Activated CD4-positive, alpha-beta memory T cell treated with anti-CD3 and anti-CD28 coated beads, Interleukin-2, amount 10 ng/mL, durations not matched to agents 7 days and 5 days (primary cell): ENCODE data around the gene RASGRP4. TPM values are rescaled to one million over a fixed set of nuclear protein-coding genes. Genes with fewer than 3 reads are reported as not detected.

Source experiments
- CTCF ChIA-PET: fragments of 350-600 bp; sonication (Branson Sonifier 250); formaldehyde crosslinking; loops from one replicate; lab custom pipeline; 2021; ENCODE audit warnings: antibody characterized with exemption, inconsistent platforms; lab: Charles Lee
- POLR2A ChIA-PET: fragments of 350-600 bp; sonication (Branson Sonifier 250); formaldehyde crosslinking; loops from one replicate; lab custom pipeline; 2021; ENCODE audit warnings: antibody characterized with exemption; lab: Charles Lee
- DNase-seq: peaks from one replicate; pipeline ENCODE4 v3.0.0-alpha.2; 2020
- H3K27ac Mint-ChIP-seq: one replicate; pipeline ENCODE4 v1.8.0; 2021; ENCODE audit warnings: mild to moderate bottlenecking, mixed read lengths
- H3K27me3 Mint-ChIP-seq: one replicate; pipeline ENCODE4 v1.8.0; 2021; ENCODE audit warnings: mixed read lengths
- H3K36me3 Mint-ChIP-seq: one replicate; pipeline ENCODE4 v1.8.0; 2021; ENCODE audit warnings: low read depth, mixed read lengths
- H3K4me1 Mint-ChIP-seq: one replicate; pipeline ENCODE4 v1.8.0; 2021; ENCODE audit warnings: mixed read lengths
- H3K4me3 Mint-ChIP-seq: one replicate; pipeline ENCODE4 v1.8.0; 2021; ENCODE audit warnings: mild to moderate bottlenecking, mixed read lengths
- H3K9me3 Mint-ChIP-seq: one replicate; pipeline ENCODE4 v1.8.0; 2021; ENCODE audit warnings: mixed read lengths
- total RNA-seq, 2 experiments: library from RNA; stranded (reverse); gene quantifications; one replicate each; pipeline ENCODE4 v1.2.3, GENCODE V29; 2021

RASGRP4 gene
- total RNA-seq, 2 experiments from 2014 or later = 19.5 to 20.0 TPM

DNA sequence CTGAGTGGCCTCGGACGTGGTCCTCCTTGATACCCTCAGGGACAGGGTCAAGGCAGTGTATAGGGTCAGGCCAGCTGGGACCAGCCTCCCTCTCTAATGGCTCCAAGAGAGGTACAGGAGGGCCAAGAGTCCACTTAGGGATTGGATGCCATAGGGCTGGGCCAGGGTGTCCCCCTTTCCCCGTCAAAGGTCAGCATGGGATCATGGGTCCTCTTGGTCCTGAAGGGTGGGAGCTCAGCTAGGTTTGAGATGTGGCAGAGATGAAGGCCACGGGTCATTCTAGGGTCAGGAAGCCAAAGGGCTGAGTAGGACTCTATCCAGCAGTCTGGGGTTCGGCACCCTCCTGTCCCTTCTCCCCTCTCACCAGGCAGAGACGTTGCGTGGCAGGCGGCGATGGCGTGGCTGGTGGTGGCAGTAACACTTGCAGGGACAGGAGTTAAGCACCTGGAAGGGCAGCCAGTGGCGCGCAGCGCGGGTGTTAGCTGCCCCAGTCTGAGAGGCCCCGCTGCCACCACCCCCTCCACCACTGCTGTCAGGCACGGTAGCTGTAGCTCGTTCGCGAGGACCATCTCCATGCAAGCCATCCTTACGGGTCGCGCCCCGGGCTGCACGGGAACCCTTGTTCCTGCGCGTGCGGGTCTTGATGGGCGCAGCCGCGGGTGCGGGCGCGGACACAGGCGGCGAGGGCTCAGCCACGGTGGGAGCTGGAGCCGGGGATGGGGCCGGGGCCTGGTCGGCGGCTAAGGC, 40.8 kb downstream of the RASGRP4 start:
- no peak for DNase-seq
- Mint-ChIP-seq H3K4me3 (no peak overlapping the region), H3K4me1 (peaks cover 31% of the 10 kb centered on the region), H3K9me3 (no peaks in the 10 kb centered on the region), H3K27ac (no peak overlapping the region), H3K36me3 (peaks cover 43% of the 10 kb centered on the region), H3K27me3 (peaks cover 19% of the 10 kb centered on the region)
- POLR2A ChIA-PET = interaction anchor here (2.8 to 3.0 kb wide), 2 partner anchors 10 kb away, joined by 16 to 17 read pairs; partner anchors contain the start of gene PSMD8
- CTCF ChIA-PET = interaction anchor here (1.1 to 2.2 kb wide), 2 partner anchors 9 to 141 kb away, joined by 3 to 6 read pairs; no protein-coding TSS in a partner anchor

DNA sequence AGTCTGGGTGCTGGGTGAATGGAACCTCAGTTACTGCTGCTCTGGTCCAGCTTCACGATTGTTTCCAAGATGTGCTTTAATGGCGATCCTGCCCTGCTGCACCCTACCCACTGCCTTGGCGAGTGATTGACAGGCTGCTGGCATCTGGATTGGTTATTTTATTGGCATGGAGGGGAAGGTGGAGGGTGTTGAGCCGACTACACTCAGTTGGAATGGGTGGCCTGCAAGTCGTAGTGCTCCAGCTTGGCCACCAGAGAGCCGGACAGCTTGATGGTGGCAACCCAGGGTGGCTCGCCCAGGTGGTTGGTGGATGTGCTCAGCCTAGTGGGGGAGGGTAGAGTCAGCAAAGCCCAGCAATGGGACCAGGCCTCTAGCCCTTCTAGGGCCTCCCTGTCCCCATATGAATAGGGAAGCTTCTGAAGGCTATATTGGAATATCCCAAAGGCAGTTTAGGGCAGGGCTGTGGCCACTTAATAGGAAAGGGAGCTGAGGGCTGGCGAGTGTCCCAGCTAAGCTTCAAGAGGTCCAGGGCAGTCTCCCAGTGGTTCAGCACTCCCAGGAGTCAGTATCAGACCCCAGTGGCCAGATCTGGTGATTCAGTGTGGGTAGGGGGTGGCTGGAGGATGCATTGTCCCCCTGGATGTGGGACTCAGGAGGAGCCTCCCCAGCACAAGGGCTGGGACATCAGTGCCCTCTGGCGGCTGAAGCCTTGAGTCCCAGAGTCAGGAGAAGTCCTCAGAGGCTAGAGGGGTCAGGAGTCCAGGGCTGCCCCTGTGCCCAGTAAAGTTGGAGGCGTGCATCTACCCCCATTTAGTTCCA, 41.6 kb downstream of the RASGRP4 start:
- no peak for DNase-seq
- peaks cover 49% of the 10 kb centered on the region for H3K36me3 Mint-ChIP-seq
- H3K27me3 Mint-ChIP-seq = peaks cover 14% of the 10 kb centered on the region
- peaks cover 27% of the 10 kb centered on the region for H3K4me1 Mint-ChIP-seq
- CTCF ChIA-PET = interaction anchor here (0.9 to 2.2 kb wide), 4 partner anchors 8 to 141 kb away, joined by 3 to 6 read pairs (median 4); partner anchors contain the start of genes FAM98C and PSMD8
- POLR2A ChIA-PET = interaction anchor here (2.8 to 3.0 kb wide), 2 partner anchors 9 to 11 kb away, joined by 16 to 17 read pairs; partner anchors contain the start of gene PSMD8
- no peak overlapping the region for H3K27ac Mint-ChIP-seq
- no peaks in the 10 kb centered on the region for H3K9me3 Mint-ChIP-seq
- no peak overlapping the region for H3K4me3 Mint-ChIP-seq

DNA sequence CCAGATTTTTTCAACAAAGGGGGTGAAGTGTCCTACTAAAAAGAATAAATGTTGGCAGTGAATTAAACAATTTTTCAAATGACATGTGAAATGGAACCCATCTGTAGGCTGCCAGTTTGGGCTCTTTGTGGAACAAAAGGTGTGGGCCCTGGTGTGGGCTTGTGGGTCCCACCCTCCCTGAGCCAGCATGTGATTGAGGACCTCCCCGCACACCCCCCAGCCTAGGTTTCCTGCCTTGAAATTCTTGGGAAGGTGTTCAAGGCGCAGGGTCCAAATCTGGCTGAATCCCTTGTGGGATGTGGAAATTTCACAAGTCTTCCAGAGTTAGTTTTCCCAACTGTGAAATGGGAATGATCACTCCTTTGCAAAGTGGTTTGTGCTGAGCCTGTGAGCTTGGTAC, 42.3 kb downstream of the RASGRP4 start:
- H3K36me3 Mint-ChIP-seq = peaks cover 54% of the 10 kb centered on the region
- H3K4me1 Mint-ChIP-seq = peaks cover 23% of the 10 kb centered on the region
- no peaks in the 10 kb centered on the region for H3K9me3 Mint-ChIP-seq
- POLR2A ChIA-PET = interaction anchor here (2.8 to 3.0 kb wide), 2 partner anchors 8 to 12 kb away, joined by 16 to 17 read pairs; partner anchors contain the start of gene PSMD8
- CTCF ChIA-PET = interaction anchor here (0.9 to 2.2 kb wide), 3 partner anchors 10 to 140 kb away, joined by 3 to 6 read pairs (median 4); partner anchors contain the start of genes FAM98C and PSMD8
- no peak for DNase-seq
- H3K27ac Mint-ChIP-seq = no peak overlapping the region
- no peak overlapping the region for H3K4me3 Mint-ChIP-seq
- peaks cover 9% of the 10 kb centered on the region for H3K27me3 Mint-ChIP-seq

DNA sequence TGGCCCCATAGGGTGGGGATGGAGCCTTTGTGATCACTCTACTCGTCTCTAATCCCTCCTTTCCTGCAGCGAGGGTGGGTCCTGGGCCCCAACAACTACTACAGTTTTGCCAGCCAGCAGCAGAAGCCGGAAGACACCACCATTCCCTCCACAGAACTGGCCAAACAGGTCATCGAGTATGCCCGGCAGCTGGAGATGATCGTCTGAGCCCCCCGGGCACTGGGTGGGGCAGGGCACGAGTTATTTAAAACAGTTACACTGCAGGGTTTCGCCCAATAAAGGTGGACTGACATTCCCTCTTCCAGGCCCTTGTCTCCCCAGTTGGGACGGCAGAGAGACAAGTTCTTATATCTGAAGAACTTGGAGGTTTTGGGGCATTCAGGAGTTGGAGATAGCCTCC, 42.8 kb downstream of the RASGRP4 start:
- no peak overlapping the region for H3K27ac Mint-ChIP-seq
- no peak for DNase-seq
- ChIA-PET CTCF (interaction anchor here (0.5 kb wide), 1 partner anchor 140 kb away, joined by 4 read pairs; no protein-coding TSS in a partner anchor), POLR2A (no interaction called here)
- no peak overlapping the region for H3K4me3 Mint-ChIP-seq
- H3K36me3 Mint-ChIP-seq = peaks cover 54% of the 10 kb centered on the region
- H3K9me3 Mint-ChIP-seq = no peaks in the 10 kb centered on the region
- peaks cover 8% of the 10 kb centered on the region for H3K27me3 Mint-ChIP-seq
- H3K4me1 Mint-ChIP-seq = peaks cover 21% of the 10 kb centered on the region

DNA sequence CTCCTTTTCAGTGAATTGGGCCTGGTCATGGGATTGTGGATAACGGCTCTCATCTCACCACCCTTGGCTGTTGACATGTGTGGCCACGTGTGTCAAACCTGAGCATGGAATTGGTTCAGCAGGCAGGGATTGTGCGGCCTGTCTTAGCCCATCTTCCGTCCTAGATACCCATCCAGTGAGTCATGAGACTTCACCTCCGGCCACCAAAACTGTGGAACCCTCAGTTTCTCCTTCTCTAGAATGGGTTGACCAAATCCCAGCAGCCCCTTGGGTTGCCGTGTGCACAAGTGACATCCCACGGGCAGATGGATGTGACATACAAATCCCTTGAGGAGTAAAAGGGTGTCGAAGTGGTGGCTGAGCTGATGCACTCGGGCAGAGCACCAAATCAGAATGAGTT, 44.9 kb downstream of the RASGRP4 start:
- H3K36me3 Mint-ChIP-seq = peaks cover 56% of the 10 kb centered on the region
- H3K4me3 Mint-ChIP-seq = no peak overlapping the region
- H3K4me1 Mint-ChIP-seq = peaks cover 16% of the 10 kb centered on the region
- CTCF ChIA-PET = no interaction called here
- DNase-seq = no peak
- POLR2A ChIA-PET = no interaction called here
- no peak overlapping the region for H3K27ac Mint-ChIP-seq
- H3K9me3 Mint-ChIP-seq = no peaks in the 10 kb centered on the region
- no peaks in the 10 kb centered on the region for H3K27me3 Mint-ChIP-seq

DNA sequence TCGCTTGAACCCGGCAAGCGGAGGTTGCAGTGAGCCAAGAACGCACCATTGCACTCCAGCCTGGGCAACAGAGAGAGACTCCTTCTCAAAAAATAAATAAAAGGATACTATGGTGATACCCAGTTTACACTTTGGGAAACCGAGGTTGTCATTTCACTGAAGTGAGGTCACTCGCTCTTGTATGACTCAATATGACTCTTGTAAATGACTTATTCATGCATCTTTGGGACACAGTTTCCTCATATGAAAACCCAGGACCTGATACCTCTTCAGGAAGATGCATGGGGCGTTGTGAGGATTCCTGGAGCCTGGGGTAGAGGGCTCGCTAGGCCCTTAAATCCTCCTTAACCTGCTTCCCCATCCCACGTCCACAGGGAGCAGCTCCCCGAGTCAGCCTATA, 47.2 kb downstream of the RASGRP4 start:
- POLR2A ChIA-PET = no interaction called here

DNA sequence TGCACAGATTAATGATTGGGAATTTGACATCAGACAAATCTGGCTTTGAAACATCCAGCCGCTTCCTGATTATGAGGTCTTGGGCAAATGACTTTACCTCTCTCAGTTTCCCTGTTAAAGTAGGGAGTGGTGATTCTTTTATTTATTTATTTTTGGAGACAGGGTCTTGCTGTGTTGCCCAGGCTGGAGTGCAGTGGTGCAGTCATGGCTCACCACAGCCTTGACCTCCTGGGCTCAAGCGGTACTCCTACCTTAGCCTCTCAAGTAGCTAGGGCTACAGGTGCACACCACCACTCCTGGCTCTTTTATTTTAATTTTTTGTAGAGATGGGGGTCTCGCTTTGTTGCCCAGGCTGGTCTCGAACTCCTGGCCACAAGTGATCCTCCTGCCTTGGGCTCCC, 49.0 kb downstream of the RASGRP4 start:
- Mint-ChIP-seq H3K27ac (peak overlapping the region; percentile 3), H3K4me3 (peak overlapping the region; percentile 97), H3K4me1 (peaks cover 30% of the 10 kb centered on the region), H3K27me3 (no peaks in the 10 kb centered on the region), H3K36me3 (peaks cover 45% of the 10 kb centered on the region), H3K9me3 (no peaks in the 10 kb centered on the region)
- ChIA-PET POLR2A (no interaction called here), CTCF (interaction anchor here (1.2 kb wide), 1 partner anchor 142 kb away, joined by 5 read pairs; no protein-coding TSS in a partner anchor)
- no peak for DNase-seq

More for the DNA sequence above, 47.2 kb downstream of the RASGRP4 start:
- no peaks in the 10 kb centered on the region for H3K27me3 Mint-ChIP-seq
- H3K36me3 Mint-ChIP-seq = peaks cover 57% of the 10 kb centered on the region
- DNase-seq = no peak
- CTCF ChIA-PET = no interaction called here
- H3K4me1 Mint-ChIP-seq = peaks cover 30% of the 10 kb centered on the region
- no peak overlapping the region for H3K4me3 Mint-ChIP-seq
- H3K27ac Mint-ChIP-seq = no peak overlapping the region
- H3K9me3 Mint-ChIP-seq = no peaks in the 10 kb centered on the region

DNA sequence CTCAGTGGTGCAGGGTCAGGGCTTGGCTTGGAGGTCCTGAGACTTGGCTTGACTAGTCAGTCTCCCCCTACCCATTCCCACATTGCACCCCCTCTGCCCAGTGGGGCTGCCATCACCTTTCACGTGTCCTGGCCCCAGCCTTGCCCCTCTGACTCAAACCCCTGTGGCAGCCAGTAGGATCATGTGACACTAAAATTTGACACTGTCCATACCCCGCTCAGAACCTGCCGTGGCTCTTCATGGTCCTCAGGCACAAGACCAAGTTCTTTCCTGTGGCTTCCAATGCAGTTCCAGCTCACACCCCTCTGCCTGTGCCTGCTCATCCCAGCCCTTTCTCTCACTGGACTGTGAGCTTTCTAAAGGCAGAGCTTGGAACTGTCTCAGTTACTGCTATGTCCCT, 49.4 kb downstream of the RASGRP4 start:
- Mint-ChIP-seq H3K4me1 (peaks cover 30% of the 10 kb centered on the region), H3K27me3 (peaks cover 4% of the 10 kb centered on the region), H3K4me3 (peak overlapping the region; percentile 97), H3K27ac (peak overlapping the region; percentile 3), H3K9me3 (no peaks in the 10 kb centered on the region), H3K36me3 (peaks cover 40% of the 10 kb centered on the region)
- ChIA-PET POLR2A (interaction anchor here (1.1 to 2.9 kb wide), 4 partner anchors 8 to 40 kb away, joined by 3 to 16 read pairs (median 6); partner anchors contain the start of gene GGN), CTCF (interaction anchor here (1.2 kb wide), 1 partner anchor 8 kb away, joined by 3 read pairs; no protein-coding TSS in a partner anchor)
- no peak for DNase-seq

DNA sequence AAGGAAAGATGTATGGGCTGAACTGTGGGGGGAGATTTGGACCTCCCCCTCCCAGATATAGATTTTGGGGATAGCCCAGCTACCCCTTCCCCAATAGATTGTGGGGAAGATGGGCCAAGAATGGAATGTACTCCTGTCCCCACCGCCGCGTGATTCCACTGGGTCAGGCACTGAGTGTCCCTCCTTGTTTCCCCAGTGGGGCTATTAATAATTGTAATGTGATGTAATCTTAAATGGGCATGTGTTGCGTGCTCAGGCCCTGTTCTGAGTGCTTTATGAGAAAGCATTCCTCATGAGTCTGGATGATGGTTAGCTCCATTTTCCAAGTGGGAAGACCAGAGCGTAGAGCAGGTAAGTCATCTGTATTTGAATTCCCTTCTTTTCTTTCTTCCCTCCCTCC, 50.3 kb downstream of the RASGRP4 start:
- Mint-ChIP-seq H3K4me3 (peak overlapping the region; percentile 97), H3K36me3 (peaks cover 32% of the 10 kb centered on the region), H3K4me1 (peaks cover 30% of the 10 kb centered on the region), H3K9me3 (no peaks in the 10 kb centered on the region), H3K27ac (peak overlapping the region; percentile 92), H3K27me3 (peaks cover 4% of the 10 kb centered on the region)
- CTCF ChIA-PET = interaction anchor here (0.6 to 3.2 kb wide), 4 partner anchors 9 to 555 kb away, joined by 3 to 32 read pairs (median 4); partner anchors contain the start of genes FAM98C, MRPS12 and SARS2
- no peak for DNase-seq
- POLR2A ChIA-PET = interaction anchor here (1.1 to 2.9 kb wide), 4 partner anchors 9 to 40 kb away, joined by 3 to 16 read pairs (median 6); partner anchors contain the start of gene GGN

DNA sequence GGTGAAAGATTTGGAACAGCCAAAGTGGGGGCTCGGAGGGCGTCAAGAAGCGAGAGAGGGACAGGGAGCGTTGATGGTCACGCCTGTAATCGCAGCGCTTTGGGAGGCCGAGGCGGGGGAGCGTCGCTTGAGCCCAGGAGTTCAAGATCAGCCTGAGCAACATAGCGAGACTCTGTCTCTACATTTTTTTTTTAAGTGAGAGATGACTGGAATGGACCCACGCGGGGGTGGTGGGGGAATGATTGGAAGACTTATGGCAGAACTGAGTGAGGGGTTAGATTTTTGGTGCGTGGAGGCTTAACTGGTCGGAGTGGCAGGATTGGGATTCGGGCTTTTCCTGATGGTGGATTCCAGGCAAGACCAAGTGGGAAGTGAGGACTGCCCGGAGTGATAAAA, 50.9 kb downstream of the RASGRP4 start:
- peak overlapping the region; percentile 92 for H3K27ac Mint-ChIP-seq
- H3K9me3 Mint-ChIP-seq = no peaks in the 10 kb centered on the region
- ChIA-PET POLR2A (interaction anchor here (1.0 to 2.9 kb wide), 16 partner anchors 10 to 555 kb away, joined by 3 to 31 read pairs (median 8); partner anchors contain the start of genes CATSPERG, ECH1, FAM98C and GGN), CTCF (interaction anchor here (1.3 to 3.2 kb wide), 4 partner anchors 13 to 233 kb away, joined by 3 to 45 read pairs (median 26); partner anchors contain the start of genes CATSPERG, FAM98C, GGN and SPRED3)
- DNase-seq = no peak
- peaks cover 30% of the 10 kb centered on the region for H3K4me1 Mint-ChIP-seq
- H3K4me3 Mint-ChIP-seq = peak overlapping the region; percentile 97
- H3K27me3 Mint-ChIP-seq = peaks cover 9% of the 10 kb centered on the region
- H3K36me3 Mint-ChIP-seq = peaks cover 28% of the 10 kb centered on the region

DNA sequence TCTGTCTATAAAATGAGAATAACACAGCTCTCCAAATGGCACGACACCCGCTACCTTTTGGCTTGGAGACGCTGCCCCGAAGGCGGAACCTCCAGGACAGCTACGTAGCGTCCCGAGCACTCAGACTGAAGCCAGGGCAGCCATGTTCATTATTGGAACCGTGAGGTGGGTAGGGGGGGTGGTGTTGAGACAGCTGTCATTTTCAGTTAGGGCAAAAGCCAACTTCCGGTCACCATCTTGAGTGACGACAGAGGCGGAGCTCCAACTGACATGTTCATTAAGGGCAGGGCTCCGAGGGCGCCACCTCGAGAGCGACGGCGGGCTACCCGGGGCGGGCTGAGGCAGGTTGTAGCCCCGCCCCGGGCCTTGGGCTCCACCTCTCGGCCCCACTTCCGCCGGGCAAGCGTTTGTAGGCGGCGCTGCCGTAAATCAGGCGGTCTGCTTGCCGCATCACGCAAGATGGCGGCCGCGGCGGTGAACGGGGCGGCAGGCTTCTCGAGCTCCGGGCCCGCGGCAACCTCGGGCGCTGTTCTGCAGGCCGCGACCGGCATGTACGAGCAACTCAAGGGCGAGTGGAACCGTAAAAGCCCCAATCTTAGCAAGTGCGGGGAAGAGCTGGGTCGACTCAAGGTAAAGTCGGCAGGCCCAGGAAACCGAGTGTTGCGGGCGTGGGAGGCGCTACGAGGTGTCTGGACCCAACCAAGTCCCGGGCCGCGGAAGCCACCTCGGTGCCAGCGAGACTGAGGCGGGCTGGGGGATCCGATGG, 51.5 kb downstream of the RASGRP4 start, which contains the start of gene PSMD8:
Gene PSMD8 (plus strand): TSS at position 240 of the 766 bp plus-strand sequence. CDS start 31 bp downstream, at position 271.
- CTCF ChIA-PET = interaction anchor here (0.7 to 3.2 kb wide), 20 partner anchors 9 to 557 kb away, joined by 3 to 45 read pairs (median 4); partner anchors contain the start of genes CATSPERG, EIF3K, FAM98C and GGN
- POLR2A ChIA-PET = interaction anchor here (0.6 to 2.9 kb wide), 34 partner anchors 9 to 1070 kb away, joined by 3 to 31 read pairs (median 4); partner anchors contain the start of genes ACTN4, CATSPERG, ECH1 and FAM98C
- H3K27me3 Mint-ChIP-seq = peaks cover 9% of the 10 kb centered on the region
- DNase-seq = peak; percentile 99
- H3K36me3 Mint-ChIP-seq = peaks cover 24% of the 10 kb centered on the region
- peaks cover 30% of the 10 kb centered on the region for H3K4me1 Mint-ChIP-seq
- H3K4me3 Mint-ChIP-seq = peak within 1 kb of the TSS; percentile 97
- H3K9me3 Mint-ChIP-seq = no peaks in the 10 kb centered on the region
- H3K27ac Mint-ChIP-seq = peak within 1 kb of the TSS; percentile 92
